CD8-positive, alpha-beta memory T cell (primary cell): ENCODE measurements around the gene TBC1D14. TPM values are rescaled to one million over a fixed set of nuclear protein-coding genes. Genes with fewer than 3 reads are reported as not detected.
A peak's percentile ranks its signal among the peaks of the same experiment; 100 is the strongest.

ENCODE experiments used
- CTCF ChIA-PET: fragments of 350-600 bp; sonication (Branson Sonifier 250); formaldehyde crosslinking; loops from one replicate; lab custom pipeline; 2021; ENCODE audit warnings: antibody characterized with exemption; lab: Charles Lee
- POLR2A ChIA-PET: fragments of 350-600 bp; sonication (Branson Sonifier 250); formaldehyde crosslinking; loops from one replicate; lab custom pipeline; 2021; ENCODE audit warnings: antibody characterized with exemption; lab: Charles Lee
- DNase-seq, 5 donors: peaks; one replicate each; pipeline versions ENCODE4 v3.0.0 to v3.0.0-alpha.2; 2020 to 2022; ENCODE audit warnings: mixed read lengths in 1 of 5
- H3K27ac ChIP-seq: one replicate; pipeline ENCODE4 v1.7.0; 2013; ENCODE audit warnings: low read depth, mild to moderate bottlenecking, low read length, moderate library complexity
- H3K27me3 ChIP-seq: 2 replicates; pipeline ENCODE4 v1.7.0; 2013; ENCODE audit warnings: low read length, mild to moderate bottlenecking; ENCODE audit not compliant: insufficient read depth, poor library complexity, severe bottlenecking
- H3K36me3 ChIP-seq: 2 replicates; pipeline ENCODE4 v1.7.0; 2013; ENCODE audit warnings: mild to moderate bottlenecking, low read length, moderate library complexity; ENCODE audit not compliant: insufficient read depth
- H3K4me1 ChIP-seq: 2 replicates; pipeline ENCODE4 v1.7.0; 2013; ENCODE audit warnings: mild to moderate bottlenecking, low read length, moderate library complexity; ENCODE audit not compliant: insufficient read depth
- H3K4me3 ChIP-seq: 2 replicates; pipeline ENCODE4 v1.7.0; 2013; ENCODE audit warnings: mild to moderate bottlenecking, low read length
- H3K9me3 ChIP-seq: 2 replicates; pipeline ENCODE4 v1.7.0; 2013; ENCODE audit warnings: mild to moderate bottlenecking, low read length
- H3K27ac Mint-ChIP-seq, 8 donors: one replicate each; pipeline ENCODE4 v1.8.0; 2020 to 2021; ENCODE audit warnings: mixed read lengths in 8 of 8, mild to moderate bottlenecking in 6 of 8, inconsistent platforms in 3 of 8, moderate library complexity in 3 of 8
- H3K27me3 Mint-ChIP-seq, 2 donors: one replicate each; pipeline ENCODE4 v1.8.0; 2020 to 2021; ENCODE audit warnings: mixed read lengths in 2 of 2, mild to moderate bottlenecking in 1 of 2, moderate library complexity in 1 of 2
- H3K36me3 Mint-ChIP-seq, 3 donors: one replicate each; pipeline ENCODE4 v1.8.0; 2020 to 2021; ENCODE audit warnings: mixed read lengths in 3 of 3, inconsistent platforms in 1 of 3, mild to moderate bottlenecking in 1 of 3
- H3K4me1 Mint-ChIP-seq, 3 donors: one replicate each; pipeline ENCODE4 v1.8.0; 2020 to 2021; ENCODE audit warnings: mixed read lengths in 3 of 3, inconsistent platforms in 1 of 3, mild to moderate bottlenecking in 1 of 3
- H3K4me3 Mint-ChIP-seq, 7 donors: one replicate each; pipeline ENCODE4 v1.8.0; 2020 to 2021; ENCODE audit warnings: mixed read lengths in 7 of 7, mild to moderate bottlenecking in 6 of 7, moderate library complexity in 4 of 7, inconsistent platforms in 2 of 7
- H3K9me3 Mint-ChIP-seq, 5 donors: one replicate each; pipeline ENCODE4 v1.8.0; 2020 to 2022; ENCODE audit warnings: mixed read lengths in 5 of 5, mild to moderate bottlenecking in 3 of 5, moderate library complexity in 2 of 5, inconsistent platforms in 1 of 5
- polyA plus RNA-seq: library from polyadenylated mRNA; unstranded; fragments of 300-500 nt; fragmentation: Illumina TruSeq; gene quantifications from one replicate; pipeline ENCODE4 v1.2.3, GENCODE V29; 2021
- total RNA-seq, 2 experiments: library from RNA; stranded (reverse); gene quantifications; one replicate each; pipeline ENCODE4 v1.2.3, GENCODE V29; 2021

Gene TBC1D14
- total and polyA plus RNA-seq, 3 experiments from 2014 or later: 38.0 to 48.5 (median 43.7) TPM

DNA sequence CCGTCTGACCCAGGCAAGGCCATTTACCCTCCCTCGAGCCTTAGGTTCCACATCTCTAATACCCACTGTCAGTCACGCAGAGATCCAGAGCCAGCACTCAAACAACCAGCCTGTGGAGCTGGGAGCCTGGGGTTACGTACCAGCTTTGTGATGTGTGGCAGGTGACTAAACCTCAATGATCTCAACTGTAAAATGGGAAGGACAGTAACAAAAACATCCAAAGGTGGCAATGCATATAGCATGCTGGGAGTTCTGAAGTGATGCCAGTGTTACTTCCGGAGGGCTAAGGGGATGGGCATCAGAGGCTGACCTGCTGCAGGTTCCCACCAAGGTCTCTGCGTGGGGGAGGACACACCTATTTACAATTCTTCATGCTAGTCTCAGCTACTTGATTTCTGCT is 152.2 kb downstream of the TBC1D14 start:
- no peaks in the 10 kb centered on the region for H3K9me3 ChIP-seq
- ChIA-PET POLR2A (no interaction called here), CTCF (interaction anchor here (0.9 to 3.3 kb wide), 4 partner anchors 9 to 18 kb away, joined by 3 to 9 read pairs (median 8); partner anchors contain the start of gene TADA2B)
- Mint-ChIP-seq H3K27me3 (peaks cover 0 to 1% of the 10 kb centered on the region in 2 donors), H3K9me3 (no peaks in the 10 kb centered on the region), H3K27ac (no peak overlapping the region), H3K4me3 (peak overlapping the region in 1 of 7 donors; percentile 60), H3K36me3 (peaks cover 0 to 75% (median 7%) of the 10 kb centered on the region in 3 donors), H3K4me1 (peaks cover 19 to 40% (median 37%) of the 10 kb centered on the region in 3 donors)
- H3K27ac ChIP-seq: no peak overlapping the region
- H3K27me3 ChIP-seq: no peaks in the 10 kb centered on the region
- H3K36me3 ChIP-seq: peaks cover 48% of the 10 kb centered on the region
- H3K4me1 ChIP-seq: peaks cover 18% of the 10 kb centered on the region
- H3K4me3 ChIP-seq: no peak overlapping the region
- peak in 1 of 5 donors; percentile 29 for DNase-seq

DNA sequence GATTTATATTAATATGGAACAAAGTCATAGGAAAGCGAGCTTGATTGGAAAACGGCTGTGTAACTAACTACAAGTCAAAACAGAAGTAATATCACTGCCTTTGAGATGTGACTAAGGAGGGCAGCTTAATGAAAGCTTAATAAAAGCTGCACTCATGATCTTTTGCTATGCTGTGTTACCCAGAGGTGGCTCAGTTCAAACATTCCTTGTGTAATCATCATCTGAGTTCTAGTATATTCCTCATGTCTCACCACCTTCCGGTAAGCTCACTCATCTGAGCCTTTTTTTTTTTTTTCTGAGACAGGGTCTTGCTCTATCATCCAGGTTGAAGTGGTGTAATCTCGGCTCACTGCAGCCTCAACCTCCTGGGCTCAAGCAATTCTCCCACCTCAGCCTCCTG is 153.2 kb downstream of the TBC1D14 start:
- Mint-ChIP-seq H3K27me3 (peaks cover 0 to 2% of the 10 kb centered on the region in 2 donors), H3K9me3 (no peaks in the 10 kb centered on the region), H3K36me3 (peaks cover 0 to 74% (median 7%) of the 10 kb centered on the region in 3 donors), H3K27ac (peak overlapping the region in 1 of 8 donors; percentile 57), H3K4me1 (peaks cover 24 to 47% (median 42%) of the 10 kb centered on the region in 3 donors), H3K4me3 (no peak overlapping the region)
- ChIA-PET CTCF (interaction anchor here (0.9 to 3.3 kb wide), 6 partner anchors 8 to 39 kb away, joined by 3 to 9 read pairs (median 5); partner anchors contain the start of gene TADA2B), POLR2A (interaction anchor here (0.6 to 1.6 kb wide), 2 partner anchors 20 to 159 kb away, joined by 5 to 9 read pairs; partner anchors contain the start of gene TADA2B)
- Histone ChIP-seq H3K4me3 (no peak overlapping the region), H3K9me3 (no peaks in the 10 kb centered on the region), H3K27me3 (no peaks in the 10 kb centered on the region), H3K4me1 (peaks cover 24% of the 10 kb centered on the region), H3K27ac (no peak overlapping the region), H3K36me3 (peaks cover 48% of the 10 kb centered on the region)
- DNase-seq: no peak

DNA sequence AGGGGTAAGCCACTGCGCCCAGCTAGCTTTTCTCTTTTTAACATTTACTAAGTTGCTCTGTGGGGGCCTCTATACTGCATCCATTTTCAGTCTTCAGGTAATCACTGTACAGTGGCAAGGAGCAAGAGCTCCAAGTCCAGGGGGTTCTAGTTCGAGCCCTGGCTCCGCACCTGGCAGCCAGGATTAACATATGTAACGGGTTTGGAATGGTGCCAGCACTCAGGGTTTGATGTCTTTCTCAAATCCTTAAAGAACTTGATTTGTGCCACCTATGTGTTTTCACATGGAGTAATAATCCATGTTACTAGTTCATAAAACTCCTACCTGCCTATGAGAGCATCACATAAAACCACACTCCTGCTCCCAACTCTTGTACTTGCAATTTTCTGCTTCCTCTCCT is 153.7 kb downstream of the TBC1D14 start:
- H3K27me3 Mint-ChIP-seq: peaks cover 0 to 4% of the 10 kb centered on the region in 2 donors

DNA sequence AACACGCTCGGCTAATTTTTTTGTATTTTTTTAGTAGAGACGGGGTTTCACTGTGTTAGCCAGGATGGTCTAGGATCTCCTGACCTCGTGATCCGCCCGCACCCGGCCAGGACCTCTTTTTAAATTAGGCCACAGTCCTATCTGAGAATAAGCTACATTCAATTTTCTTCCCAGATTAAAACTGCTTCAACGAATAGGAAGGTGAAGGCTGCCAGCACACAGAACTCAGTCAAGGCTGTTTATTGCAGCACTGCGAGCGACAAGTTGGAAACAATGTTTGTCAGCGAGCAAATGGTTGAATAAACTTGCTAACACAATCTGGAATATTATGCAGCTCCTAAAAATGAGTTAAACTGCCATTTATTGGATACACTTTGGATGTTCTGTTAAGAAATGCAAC is 156.4 kb downstream of the TBC1D14 start:
- POLR2A ChIA-PET: interaction anchor here (1.7 to 4.6 kb wide), 3 partner anchors 11 to 349 kb away, joined by 6 to 82 read pairs (median 10); partner anchors contain the start of gene TADA2B
- Histone ChIP-seq H3K27me3 (no peaks in the 10 kb centered on the region), H3K9me3 (no peaks in the 10 kb centered on the region), H3K36me3 (peaks cover 31% of the 10 kb centered on the region), H3K27ac (no peak overlapping the region), H3K4me3 (peak overlapping the region; percentile 70), H3K4me1 (peaks cover 34% of the 10 kb centered on the region)
- Mint-ChIP-seq H3K4me1 (peaks cover 39 to 63% (median 57%) of the 10 kb centered on the region in 3 donors), H3K27me3 (peaks cover 0 to 5% of the 10 kb centered on the region in 2 donors), H3K4me3 (peak overlapping the region; percentile 91 to 96 (median 94)), H3K9me3 (no peaks in the 10 kb centered on the region), H3K36me3 (peaks cover 0 to 48% (median 7%) of the 10 kb centered on the region in 3 donors), H3K27ac (peak overlapping the region in 3 of 8 donors; percentile 50 to 85 (median 72))
- DNase-seq: no peak
- CTCF ChIA-PET: interaction anchor here (1.1 to 9.0 kb wide), 5 partner anchors 10 to 348 kb away, joined by 3 to 131 read pairs (median 30); partner anchors contain the start of genes BLOC1S4 and TADA2B

More for the DNA sequence above, 153.7 kb downstream of the TBC1D14 start:
- Histone ChIP-seq H3K9me3 (no peaks in the 10 kb centered on the region), H3K36me3 (peaks cover 48% of the 10 kb centered on the region), H3K4me3 (no peak overlapping the region), H3K27ac (no peak overlapping the region), H3K4me1 (peaks cover 24% of the 10 kb centered on the region), H3K27me3 (no peaks in the 10 kb centered on the region)
- Mint-ChIP-seq H3K9me3 (no peaks in the 10 kb centered on the region), H3K36me3 (peaks cover 0 to 75% (median 7%) of the 10 kb centered on the region in 3 donors), H3K4me1 (peaks cover 28 to 52% (median 45%) of the 10 kb centered on the region in 3 donors), H3K4me3 (peak overlapping the region in 1 of 7 donors; percentile 36), H3K27ac (peak overlapping the region in 5 of 8 donors; percentile 32 to 68 (median 38))
- DNase-seq: no peak
- POLR2A ChIA-PET: interaction anchor here (1.6 kb wide), 1 partner anchor 20 kb away, joined by 5 read pairs; the partner anchor contains the start of gene TADA2B
- CTCF ChIA-PET: interaction anchor here (1.0 to 3.3 kb wide), 4 partner anchors 13 to 38 kb away, joined by 3 to 9 read pairs (median 6); partner anchors contain the start of gene TADA2B

DNA sequence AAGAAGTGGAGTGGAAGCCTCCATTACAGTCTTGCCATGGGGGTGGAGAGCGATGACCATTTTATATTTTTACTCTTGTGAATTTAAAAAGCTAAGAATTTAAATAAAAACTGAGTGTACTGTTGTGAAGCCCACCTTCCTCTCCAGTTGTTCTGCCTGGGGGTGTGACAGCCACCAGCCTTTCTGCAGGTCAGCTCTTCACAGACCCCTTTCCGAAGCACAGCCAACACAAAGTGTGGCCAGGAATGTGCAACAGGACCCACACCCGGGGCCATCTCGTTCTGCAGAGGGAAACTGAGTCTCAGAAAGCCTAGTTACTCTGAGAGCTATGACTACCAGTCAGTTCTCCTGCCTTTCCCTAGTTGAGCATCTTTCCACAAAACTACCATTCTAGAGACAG is 156.9 kb downstream of the TBC1D14 start:
- Mint-ChIP-seq H3K27ac (peak overlapping the region in 7 of 8 donors; percentile 72 to 95 (median 89)), H3K4me1 (peaks cover 39 to 63% (median 57%) of the 10 kb centered on the region in 3 donors), H3K27me3 (peaks cover 0 to 7% of the 10 kb centered on the region in 2 donors), H3K36me3 (peaks cover 0 to 43% (median 4%) of the 10 kb centered on the region in 3 donors), H3K4me3 (peak overlapping the region; percentile 91 to 96 (median 94)), H3K9me3 (no peaks in the 10 kb centered on the region)
- Histone ChIP-seq H3K9me3 (no peaks in the 10 kb centered on the region), H3K27me3 (no peaks in the 10 kb centered on the region), H3K4me1 (peaks cover 34% of the 10 kb centered on the region), H3K27ac (peak overlapping the region; percentile 87), H3K4me3 (peak overlapping the region; percentile 70), H3K36me3 (peaks cover 26% of the 10 kb centered on the region)
- CTCF ChIA-PET: interaction anchor here (2.2 to 9.0 kb wide), 5 partner anchors 11 to 349 kb away, joined by 7 to 131 read pairs (median 30); partner anchors contain the start of genes BLOC1S4 and TADA2B
- DNase-seq: no peak
- POLR2A ChIA-PET: interaction anchor here (1.1 to 4.6 kb wide), 5 partner anchors 8 to 349 kb away, joined by 3 to 82 read pairs (median 10); partner anchors contain the start of gene TADA2B

DNA sequence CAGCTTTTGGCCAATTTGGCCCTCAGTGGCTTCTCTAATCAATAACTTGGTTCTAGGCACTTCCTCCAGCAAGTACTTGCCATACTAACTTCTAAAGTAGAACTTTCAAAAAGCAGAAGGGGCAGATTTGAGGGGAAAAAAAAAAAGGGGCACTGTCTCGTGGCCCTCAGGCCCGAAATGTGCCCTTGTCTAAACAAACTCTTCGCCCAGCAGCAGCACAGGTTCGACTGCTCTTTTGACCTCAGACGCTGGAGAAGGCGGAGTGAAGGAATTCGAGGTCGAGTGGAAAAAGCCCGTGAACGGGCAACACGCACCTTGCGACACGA is 157.5 kb downstream of the TBC1D14 start:
- Mint-ChIP-seq H3K27ac (peak overlapping the region; percentile 72 to 95 (median 89)), H3K36me3 (peaks cover 0 to 38% (median 4%) of the 10 kb centered on the region in 3 donors), H3K9me3 (no peaks in the 10 kb centered on the region), H3K4me1 (peaks cover 39 to 63% (median 57%) of the 10 kb centered on the region in 3 donors), H3K4me3 (peak overlapping the region; percentile 91 to 96 (median 94)), H3K27me3 (peaks cover 0 to 7% of the 10 kb centered on the region in 2 donors)
- Histone ChIP-seq H3K27me3 (no peaks in the 10 kb centered on the region), H3K9me3 (no peaks in the 10 kb centered on the region), H3K4me1 (peaks cover 34% of the 10 kb centered on the region), H3K4me3 (peak overlapping the region; percentile 70), H3K27ac (peak overlapping the region; percentile 87), H3K36me3 (peaks cover 20% of the 10 kb centered on the region)
- no peak for DNase-seq
- CTCF ChIA-PET: interaction anchor here (0.9 to 9.0 kb wide), 10 partner anchors 8 to 392 kb away, joined by 3 to 131 read pairs (median 8); partner anchors contain the start of genes BLOC1S4 and TADA2B
- POLR2A ChIA-PET: interaction anchor here (0.7 to 4.6 kb wide), 12 partner anchors 8 to 427 kb away, joined by 3 to 82 read pairs (median 6); partner anchors contain the start of genes MRFAP1, MRFAP1L1 and TADA2B

DNA sequence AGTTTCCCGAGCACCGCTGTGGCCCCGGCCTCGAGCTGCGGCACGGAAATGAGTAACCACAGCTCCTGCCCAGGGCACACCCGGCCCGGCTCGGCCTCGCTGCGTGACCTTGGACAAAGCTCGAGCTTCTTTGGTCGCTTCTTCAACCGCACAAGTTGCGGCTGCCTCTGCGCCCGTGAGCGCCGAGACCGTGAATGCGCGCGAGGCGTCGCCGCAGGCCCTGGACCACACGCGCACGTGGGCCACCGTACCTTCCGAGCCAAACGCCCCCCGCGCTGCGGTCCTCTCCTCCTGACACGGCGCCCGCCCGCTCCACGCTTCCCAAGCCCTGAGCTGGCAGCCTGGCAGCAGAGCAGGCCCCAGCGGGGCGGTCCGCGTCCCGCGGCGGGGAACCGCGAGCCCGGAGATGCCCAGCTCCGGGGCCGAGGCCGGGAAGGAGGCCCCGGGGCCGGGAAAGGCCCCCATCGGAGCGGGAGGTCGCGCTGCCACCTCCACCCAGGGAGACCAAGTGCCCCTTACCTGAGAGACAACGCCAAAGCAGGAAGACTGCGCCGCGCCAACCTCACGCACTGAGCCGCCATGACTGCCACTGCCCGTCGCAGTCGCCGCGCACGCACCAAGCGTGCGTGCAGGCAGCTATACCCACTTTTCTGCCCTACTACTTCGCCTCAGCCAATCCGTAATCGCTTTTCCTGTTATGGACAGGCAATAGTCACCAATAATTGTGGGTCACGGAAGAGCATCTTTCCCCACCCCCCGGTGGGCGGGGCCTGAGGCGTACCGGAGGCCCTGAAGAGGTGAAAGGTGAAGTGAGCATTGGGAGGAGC is 158.0 kb downstream of the TBC1D14 start, which contains the start of gene GRPEL1:
GRPEL1 (minus strand) TSS at position 613 of the 827 bp plus-strand sequence; CDS start at position 581, 32 bp downstream.
- Mint-ChIP-seq H3K9me3 (no peaks in the 10 kb centered on the region), H3K27ac (peak within 1 kb of the TSS; percentile 75 to 99 (median 94)), H3K27me3 (peaks cover 0 to 7% of the 10 kb centered on the region in 2 donors), H3K4me1 (peaks cover 39 to 63% (median 57%) of the 10 kb centered on the region in 3 donors), H3K36me3 (peaks cover 0 to 34% (median 4%) of the 10 kb centered on the region in 3 donors), H3K4me3 (peak within 1 kb of the TSS; percentile 91 to 96 (median 94))
- H3K27ac ChIP-seq: peak within 1 kb of the TSS; percentile 87
- DNase-seq: peak; percentile 100
- H3K4me3 ChIP-seq: peak within 1 kb of the TSS; percentile 82
- H3K36me3 ChIP-seq: peaks cover 18% of the 10 kb centered on the region
- ChIA-PET CTCF (interaction anchor here (0.8 to 9.0 kb wide), 17 partner anchors 9 to 427 kb away, joined by 3 to 131 read pairs (median 4); partner anchors contain the start of genes BLOC1S4, MRFAP1 and TADA2B), POLR2A (interaction anchor here (0.5 to 4.6 kb wide), 23 partner anchors 9 to 872 kb away, joined by 3 to 82 read pairs (median 5); partner anchors contain the start of genes AFAP1, BLOC1S4, MRFAP1 and MRFAP1L1)
- H3K4me1 ChIP-seq: peaks cover 34% of the 10 kb centered on the region
- no peaks in the 10 kb centered on the region for H3K27me3 ChIP-seq
- H3K9me3 ChIP-seq: no peaks in the 10 kb centered on the region
